GM12873 (cell line): ENCODE data around the gene FOLR2.

ENCODE experiments used
- CTCF ChIP-seq: IDR thresholded peaks from 2 replicates; pipeline ENCODE4 v1.5.1; 2012; ENCODE audit warnings: low read depth, mild to moderate bottlenecking, moderate library complexity, low read length, control low read depth; ENCODE audit not compliant: insufficient read depth; ENCODE audit errors: missing control alignments

The FOLR2 gene

GRCh38 chr11:72267956-72268617, 51.5 kb downstream of the FOLR2 start:
- no peak for TF ChIP-seq CTCF
